ENCODE measurements around the gene TEX53.
A peak's percentile ranks its signal among the peaks of the same experiment; 100 is the strongest.

TEX53 gene

DNA sequence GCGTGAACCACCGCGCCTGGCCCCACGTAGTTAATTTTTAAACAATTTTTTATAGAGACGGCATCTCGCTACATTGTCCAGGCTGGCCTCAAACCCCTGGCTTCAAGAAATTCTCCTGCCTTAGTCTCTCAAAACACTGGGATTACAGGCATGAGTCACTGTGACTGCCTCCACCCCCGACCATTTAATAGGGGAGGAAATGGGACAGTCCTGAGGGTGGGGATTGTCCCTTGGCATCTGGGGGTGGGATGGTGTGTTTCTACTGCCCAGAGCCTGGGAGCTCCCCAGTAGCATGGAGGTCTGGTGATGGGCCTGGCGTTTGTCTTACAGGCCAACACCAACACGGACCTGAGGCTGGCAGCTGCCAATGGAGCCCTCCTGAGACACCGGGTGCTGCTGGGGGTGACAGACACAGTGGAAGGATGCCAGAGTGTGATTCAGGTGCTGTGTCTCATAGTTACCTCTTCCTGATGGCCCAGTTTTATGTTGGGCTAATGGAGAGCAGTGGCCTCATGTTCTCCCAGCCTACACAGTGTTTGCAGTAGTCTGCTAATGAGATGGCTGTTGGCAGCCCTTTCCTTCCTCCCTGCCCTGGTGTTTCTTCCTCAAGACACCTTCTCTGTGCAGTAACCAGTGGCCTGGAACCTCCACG lies 24.0 kb downstream of the TEX53 start:
- no peak for DNase-seq

DNA sequence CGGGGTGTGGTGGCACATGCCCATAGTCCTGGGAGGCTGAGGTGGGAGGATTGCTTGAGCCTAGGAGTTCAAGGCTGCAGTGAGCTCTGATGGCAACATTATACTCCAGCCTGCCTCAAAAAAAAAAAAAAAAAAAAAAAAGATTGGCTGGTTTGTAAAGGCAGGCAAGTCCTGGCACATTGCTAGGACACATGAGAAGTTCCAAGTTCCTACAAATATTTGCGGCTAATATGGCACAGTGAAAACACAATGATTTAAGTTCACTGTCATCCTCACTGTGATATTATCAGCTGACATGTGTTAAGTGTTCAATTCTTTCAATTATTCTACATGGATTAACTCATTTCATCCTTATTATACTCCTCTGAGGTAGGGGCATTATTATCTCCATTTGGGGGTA lies 26.4 kb downstream of the TEX53 start:
- no peak for DNase-seq

DNA sequence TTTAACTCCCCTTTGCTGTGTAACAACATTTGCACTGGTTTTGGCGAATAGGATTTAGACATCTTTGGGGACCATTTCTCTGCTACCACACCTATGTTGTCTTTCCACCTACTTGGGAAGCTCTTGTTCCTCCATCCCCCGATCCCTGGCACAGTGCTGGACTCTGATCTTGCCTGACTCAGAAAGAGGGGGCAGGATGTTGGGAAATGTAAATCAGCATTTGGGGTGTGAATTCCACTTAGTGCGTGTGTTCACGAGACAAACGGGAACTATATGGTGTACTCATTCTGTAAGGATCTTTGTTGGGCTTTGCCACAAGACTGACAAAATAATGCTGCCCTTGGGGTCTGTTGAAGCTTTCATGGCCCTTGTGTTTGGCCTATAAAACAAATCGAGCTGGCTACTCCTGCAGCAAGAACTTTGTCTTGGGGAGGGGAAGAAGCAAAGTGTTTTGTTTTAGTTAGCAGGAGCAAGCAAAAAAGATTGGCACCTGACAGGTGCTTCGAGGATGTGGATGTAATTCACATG lies 28.0 kb downstream of the TEX53 start:
- no peak for DNase-seq

DNA sequence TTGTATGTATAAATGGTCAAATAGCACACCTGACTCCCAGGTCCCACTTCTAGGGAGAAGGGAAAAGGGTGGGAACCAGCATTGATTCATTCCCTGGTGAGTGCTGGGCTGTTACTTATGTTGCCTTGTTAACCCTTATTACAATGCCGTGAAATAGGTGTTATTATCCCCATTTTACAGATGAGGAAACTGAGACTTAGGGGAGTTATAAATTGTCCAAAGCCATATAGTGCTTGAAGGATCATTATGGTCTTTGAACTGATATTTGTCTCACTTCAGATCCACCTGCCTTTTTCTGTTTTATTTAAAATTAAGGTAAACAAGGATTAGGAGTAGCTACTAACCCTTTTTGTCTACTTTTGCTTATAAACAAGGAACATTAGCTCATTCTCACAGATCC lies 30.1 kb downstream of the TEX53 start:
- DNase-seq = no peak

DNA sequence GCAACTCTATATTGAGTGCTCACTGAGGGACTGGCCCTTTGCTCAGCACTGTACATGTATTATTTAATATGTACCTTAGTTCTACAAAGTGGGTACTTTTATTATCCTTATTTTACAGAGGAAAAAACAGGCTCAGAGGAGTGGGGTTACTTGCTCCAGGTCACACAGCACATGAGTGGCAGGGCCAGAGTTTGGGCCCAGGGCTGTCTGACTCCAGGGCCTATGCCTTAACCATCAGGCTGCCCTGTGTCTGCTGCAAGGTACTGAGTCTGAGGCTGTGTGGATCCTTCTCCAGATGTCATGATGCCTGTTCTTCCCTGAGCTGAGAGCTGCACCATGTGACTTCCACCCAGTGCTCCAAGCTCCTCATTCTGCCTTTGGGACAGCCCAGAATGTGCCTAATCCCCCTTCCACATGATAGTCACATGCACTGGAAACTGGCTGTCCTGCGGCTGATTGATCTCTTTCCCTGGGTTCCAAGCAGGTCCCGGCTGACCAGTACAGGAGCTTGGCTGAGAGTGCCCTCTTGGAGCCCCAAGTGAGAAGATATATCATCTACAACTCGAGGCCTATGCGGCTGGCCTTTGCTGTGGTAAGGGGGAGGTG lies 31.1 kb downstream of the TEX53 start:
- no peak for DNase-seq

DNA sequence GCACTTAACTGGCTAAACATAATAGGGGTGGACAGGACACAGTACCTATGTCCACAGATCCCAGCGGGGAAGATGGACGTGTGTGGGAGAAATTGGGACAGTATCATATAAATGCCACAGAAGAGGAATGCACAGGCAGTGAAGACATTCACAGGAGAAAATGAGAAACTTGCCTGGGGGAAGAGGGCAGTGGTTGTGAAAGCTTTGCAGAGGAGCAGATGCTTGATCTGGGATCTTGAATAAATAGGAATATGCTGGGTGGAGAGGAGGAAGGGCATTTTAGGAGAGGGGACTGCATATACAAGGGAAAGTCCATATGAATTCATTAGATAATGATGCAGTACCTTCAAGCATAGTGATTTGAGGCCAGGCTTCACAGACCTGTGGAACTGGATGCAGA lies 32.9 kb downstream of the TEX53 start:
- no peak for DNase-seq

DNA sequence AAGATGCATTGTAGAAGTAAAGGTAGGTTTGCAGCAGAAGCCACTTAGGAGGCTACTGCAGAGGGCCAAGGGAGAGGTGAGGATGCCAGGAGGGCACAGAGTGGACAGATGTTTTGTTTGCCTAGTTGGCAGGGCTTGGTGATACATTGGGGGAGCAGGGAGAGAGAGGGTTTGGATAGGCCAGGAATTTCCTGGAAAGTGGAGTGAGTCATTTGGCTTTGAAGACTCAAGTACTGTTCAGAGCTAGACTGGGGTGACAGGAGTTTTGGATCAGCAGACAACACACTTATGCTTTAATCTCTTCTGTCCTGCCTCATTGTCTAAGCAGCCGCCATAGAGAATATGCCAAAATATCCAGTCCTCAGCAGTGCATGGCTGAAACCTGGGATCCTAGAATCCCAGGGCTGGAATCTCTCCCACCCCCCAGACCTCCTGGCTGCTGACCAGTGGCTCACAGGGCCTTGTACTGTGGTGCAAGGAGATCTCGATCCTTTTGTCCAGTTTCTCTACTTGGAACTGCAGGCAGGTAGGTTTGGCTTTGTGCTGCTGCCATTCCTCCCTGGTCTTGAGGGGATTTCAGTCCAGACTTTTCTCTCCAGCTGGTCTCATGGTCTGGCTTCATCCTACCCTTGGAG lies 35.5 kb downstream of the TEX53 start:
- no peak for DNase-seq

DNA sequence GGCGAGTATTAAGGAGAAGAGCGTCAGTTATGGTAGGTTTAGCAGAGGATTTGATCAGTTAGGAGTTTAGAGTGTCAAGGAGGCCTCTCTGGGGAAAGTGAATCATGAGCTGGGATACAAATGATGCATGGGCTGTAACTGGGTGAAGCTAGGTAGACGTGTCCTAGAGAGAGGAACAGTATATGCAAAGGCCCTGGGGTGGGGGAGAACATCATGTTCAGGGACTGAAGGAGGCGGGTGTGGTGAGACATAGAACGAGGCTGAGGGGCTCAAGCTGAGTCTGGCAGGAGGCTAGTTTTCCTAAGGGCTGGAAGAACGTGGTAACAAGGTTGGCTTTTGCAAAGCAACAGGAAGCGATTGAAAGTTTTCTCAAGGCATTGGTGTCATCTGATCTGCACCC lies 36.0 kb downstream of the TEX53 start:
- DNase-seq = no peak

DNA sequence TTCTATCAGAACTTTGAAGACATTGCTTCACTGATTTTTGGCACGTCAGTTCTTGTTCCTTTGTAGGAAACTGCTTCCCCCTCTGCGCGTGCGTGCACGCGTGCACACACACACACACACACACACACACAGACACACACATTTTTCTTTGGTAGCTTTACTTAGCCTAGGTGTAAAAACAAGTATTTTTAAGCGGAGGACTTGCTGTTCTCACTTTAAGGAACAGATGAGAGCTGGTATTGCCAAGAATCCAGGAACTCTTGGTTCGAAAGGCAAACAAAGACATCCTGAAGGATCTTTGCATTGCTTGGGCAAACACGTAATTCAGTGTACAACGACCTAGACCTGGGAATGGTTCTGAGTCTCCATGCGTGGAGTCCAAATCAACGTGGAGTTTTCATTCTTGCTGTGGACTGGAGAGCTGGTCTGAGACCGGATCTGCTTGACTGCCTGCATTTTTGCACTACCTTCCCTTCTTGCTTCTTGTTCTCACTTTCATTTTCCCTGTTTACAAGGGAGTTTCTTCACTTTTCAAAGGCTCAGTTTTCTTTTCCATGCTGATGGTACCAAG lies 38.3 kb downstream of the TEX53 start:
- DNase-seq = no peak

DNA sequence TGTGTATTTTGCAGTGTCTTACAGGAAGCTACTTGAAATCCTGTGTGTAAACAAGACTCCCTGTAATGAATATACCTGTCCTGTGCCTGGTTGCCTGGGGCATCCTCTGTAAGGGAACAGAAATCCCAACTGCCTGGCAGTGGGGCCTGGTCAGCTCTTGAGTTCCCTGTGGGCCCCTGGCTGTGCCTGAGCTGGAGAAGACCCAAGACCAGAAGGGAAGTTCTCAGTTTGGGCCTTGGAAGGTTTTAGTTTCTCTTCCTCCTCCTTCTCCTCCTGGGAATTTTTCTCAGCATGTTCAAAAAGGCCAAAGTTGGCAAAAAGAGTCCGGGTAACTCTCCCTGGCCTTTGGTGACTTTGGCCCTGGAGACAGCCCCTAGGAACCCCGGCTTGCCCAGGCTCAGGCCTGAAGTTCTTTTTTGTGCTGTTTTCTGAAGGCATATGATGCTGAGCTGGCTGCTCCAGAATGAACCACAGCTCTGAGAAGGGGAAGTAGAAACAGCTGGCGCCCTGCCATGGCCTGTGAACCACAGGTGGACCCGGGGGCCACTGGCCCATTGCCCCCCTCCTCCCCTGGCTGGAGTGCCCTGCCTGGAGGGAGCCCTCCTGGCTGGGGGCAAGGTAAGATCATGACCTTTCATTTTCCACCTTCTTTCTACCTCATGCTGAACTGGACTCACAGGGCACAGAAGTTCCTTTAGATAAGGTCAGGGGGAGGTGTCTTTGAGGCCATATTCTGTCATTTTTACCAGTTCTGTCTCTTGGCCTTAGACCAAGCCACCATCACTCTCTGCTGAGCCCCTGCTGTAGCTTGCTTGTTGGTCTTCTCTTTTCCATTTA lies 40.7 kb downstream of the TEX53 start:
- no peak for DNase-seq

DNA sequence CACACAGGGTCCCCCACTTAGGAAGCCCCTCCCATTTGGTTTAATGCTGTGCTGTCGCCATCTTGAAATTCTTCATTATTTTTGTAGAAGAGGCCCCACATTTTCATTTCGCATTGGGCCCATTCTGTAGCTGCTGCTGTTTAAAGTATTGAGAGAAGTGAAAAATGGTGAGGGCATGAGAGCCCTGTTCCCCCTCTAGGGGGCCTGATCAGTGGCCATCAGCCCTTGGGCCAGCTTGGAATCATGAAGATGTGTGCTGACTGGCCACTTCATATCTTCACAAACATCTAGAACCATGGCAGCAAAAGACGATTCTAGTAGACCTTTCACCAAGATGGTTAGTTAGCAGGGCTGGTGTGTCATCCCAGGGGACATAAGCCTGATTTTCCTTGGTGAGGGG lies 43.2 kb downstream of the TEX53 start:
- DNase-seq = no peak

DNA sequence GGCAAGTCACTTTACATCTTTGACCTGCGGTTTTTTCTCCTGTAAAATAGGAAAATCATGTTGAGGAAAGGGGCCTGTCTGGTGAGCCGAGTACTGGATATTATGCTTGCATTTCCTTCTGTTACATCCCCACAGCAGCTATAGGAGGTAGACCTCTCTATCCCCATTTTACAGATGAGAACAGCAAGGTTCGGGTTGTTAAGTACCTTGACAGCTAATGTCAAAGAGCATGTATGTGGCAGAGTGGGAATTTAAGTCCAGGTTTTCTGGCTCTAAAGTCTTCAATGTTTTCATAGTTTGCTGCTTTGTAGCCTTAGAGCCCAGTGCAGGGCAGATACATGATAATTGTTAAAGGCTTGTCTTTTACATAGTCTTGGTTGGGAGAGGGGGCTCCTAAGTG lies 43.7 kb downstream of the TEX53 start:
- no peak for DNase-seq

DNA sequence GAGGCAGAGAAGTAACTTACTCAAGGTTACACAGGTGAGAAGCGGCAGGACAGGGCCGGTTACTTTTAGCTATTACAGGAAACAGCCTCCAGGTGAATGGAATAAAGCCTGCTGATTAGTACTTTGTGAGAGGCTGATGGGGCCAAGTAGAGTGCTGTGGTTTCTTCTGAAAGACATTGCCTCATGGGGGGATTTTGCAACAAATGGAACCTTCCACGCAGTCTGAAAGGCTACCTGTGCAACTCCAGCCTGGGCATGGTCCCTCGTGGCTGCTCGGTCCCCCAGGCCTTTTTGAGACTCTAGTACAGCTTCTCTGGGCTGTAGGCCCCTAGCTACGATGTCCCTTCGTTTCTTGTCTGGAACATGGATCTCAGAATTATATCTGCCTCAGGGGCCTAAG lies 44.5 kb downstream of the TEX53 start:
- DNase-seq = no peak

DNA sequence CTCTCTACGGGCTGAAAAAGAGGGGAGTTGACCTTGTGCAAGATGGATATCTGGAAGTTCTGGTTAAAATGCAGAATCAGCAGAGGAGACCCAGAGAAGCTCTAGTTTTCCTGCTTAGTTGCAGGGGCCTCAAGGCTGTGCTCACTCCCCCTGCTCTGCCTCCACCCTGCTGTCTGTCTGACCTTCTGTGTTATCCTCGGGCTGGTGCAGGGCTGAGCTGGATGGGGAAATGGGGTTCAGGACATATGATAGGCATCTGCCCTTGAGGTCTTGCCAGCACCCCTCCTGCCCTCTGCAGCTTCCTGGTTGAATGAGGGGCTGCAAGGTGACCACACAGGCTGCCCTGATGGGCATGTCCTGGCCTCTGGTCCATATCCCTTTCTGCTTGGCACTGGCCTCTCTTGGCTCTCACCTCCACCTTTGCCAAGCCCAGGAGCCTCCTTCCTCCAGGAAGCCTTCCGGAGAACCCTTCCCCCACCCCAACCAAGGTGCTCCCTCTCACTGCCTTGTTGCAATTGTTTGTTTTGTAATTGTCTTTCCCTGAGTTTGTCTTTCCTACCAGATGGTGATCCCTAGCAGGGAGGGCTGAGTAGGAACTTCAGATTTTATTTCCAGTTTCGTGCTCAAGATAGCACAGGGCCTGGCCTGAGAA lies 45.2 kb downstream of the TEX53 start:
- DNase-seq = no peak

DNA sequence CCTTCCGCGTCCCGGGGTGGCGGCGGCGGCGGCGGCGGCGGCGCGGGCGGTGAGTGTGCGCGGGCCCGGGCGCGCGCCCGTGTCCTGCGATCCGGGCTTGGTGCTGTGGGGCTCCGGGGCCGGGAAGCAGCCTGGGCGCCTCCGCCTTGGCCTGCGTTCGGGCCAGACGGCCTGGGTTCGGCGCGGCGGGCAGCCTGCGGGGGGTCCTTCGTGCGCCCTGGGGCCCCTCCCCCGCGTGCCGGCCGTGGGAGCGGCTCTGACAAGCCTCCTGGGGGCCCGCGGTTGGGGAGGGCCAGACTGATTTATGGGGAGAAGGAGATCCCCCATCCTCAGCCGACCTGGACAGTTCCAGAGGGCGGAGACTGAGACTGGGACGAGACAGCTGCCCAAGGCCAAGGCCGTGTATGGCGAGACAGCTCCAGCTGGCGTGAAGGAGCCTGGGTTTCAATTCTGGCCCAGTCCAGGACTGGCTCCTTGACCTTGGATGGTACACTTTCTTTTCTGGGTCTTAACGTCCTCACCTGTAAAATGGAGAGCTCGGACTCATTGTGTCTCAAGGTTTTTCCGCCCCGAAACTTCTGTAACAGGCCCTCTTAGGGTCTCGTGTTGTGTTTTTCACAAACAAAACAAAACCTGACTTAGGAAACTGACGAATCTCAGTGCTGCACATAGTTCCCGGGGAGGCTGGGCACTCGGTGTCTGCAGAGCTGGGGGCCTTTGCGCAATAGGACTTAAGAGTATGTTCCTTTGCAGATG lies 45.9 kb downstream of the TEX53 start:
- DNase-seq = peak; percentile 52

DNA sequence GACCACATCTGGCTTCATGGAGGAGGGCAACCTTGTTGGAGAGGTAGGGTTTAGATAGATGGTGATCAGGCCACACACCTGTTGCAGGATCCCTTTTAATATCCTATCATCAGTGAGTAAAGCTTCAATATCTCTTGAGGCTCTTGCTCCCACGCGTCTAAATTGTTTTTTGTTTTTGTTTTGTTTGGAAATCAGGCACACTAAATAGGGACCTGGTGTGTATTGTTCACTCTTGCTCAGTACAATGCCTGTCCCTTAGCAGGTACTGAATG lies 49.1 kb downstream of the TEX53 start:
- no peak for DNase-seq

DNA sequence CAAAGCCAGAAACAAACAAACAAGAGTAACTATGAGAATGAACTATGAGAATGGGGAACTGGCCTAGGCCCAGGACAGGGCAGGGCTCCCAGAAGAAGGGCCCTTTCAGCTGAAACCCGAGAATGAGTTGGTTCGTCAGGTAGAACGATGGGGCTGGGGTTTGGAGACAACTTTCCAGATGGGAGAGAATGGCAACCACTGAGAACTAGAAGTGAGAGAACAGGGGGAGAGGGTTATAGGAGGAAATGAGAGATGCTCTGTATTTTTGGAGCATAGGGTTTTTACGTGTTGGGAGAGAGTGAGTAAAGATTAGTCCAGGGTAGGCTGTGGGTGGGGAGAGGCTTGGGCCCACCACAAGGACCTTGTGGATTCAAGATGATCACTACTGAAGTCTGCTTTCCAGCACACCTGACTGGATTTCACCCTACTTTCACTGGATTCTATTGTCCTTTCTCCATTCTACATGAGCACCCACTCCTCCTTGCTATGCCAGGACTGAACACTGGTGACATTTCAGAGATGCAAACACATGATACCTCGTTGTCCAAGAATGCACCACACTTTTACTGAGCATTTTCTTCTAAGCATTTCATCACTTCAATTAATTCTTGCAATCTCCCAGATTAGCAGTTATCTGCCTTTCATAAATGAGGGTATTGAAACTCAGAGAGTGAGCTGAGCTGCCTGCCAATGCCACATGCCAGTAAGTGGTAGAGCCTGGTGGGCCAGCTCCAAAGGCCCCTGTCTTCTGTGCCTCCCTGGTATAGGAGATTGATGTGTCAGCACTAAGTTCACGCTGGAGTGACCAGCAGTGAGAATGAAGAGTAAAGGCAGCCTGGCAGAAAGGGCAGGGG lies 49.7 kb downstream of the TEX53 start:
- no peak for DNase-seq

DNA sequence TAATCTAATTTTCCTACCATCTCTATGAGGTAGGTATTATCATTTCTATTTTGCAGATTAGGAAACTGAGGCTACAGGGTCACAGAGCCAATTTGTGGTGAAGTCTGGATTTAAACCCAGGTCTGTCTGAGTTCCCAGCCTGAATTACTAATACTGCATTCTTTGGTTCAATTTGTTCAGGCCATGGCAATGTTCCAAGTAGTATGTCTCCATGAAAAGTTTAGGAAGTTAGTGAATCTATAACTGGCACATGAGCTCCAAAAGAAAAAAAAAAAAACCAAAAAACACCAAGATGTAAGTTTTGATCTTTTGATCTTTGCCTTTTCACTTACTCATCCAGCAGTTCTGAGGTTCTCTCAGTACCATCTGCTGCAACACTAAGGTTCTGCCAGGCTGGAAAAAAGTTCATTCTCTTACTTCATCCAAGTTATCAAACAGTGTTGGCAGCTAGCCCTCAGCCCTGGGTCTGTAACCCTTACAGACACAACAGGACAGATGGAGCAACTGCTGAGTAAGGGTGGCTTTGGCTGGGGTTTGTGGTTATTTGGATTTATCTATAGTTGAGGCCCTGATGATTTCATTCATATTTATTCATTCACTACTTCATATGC lies 50.9 kb downstream of the TEX53 start:
- no peak for DNase-seq

Measured in activated CD4-positive, alpha-beta T cell treated with anti-CD3 and anti-CD28 coated beads, Interleukin-10, Interleukin-2, amounts not matched to agents 100 ng/mL and 50 ng/mL, durations not matched to agents 16 hours and 8 hours (primary cell).